Activated naive CD4-positive, alpha-beta T cell treated with anti-CD3 and anti-CD28 coated beads, Interleukin-2, amount 50 U/mL, for 16 hours (primary cell): Measurements from ENCODE around the gene USP24.

Experiments
- DNase-seq: peaks from one replicate; pipeline ENCODE4 v3.0.0-alpha.2; 2020

The USP24 gene

GRCh38 chr1:55051169-55051568 lies 164.0 kb downstream of the USP24 start:
- no peak for DNase-seq

DNA sequence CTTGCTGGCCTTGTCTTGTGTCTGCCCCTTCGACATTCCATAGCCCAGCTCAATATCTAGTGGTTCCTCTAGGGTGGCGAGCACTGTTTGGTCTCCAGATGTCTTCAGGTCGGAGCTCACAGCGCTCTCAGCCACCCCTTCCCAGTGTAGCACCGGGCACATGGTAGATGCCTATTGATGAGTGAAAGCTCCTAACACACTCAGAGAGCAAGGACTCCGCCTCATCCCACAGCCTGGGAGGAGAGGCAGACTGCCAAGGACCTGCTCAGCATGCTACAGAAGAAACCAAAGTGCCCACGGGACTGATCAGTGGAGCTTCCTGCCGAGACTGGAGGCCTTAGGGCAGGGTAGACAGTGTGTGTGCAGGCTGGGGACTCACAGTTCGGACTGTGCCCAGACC lies 164.9 kb downstream of the USP24 start:
- DNase-seq: no peak

DNA sequence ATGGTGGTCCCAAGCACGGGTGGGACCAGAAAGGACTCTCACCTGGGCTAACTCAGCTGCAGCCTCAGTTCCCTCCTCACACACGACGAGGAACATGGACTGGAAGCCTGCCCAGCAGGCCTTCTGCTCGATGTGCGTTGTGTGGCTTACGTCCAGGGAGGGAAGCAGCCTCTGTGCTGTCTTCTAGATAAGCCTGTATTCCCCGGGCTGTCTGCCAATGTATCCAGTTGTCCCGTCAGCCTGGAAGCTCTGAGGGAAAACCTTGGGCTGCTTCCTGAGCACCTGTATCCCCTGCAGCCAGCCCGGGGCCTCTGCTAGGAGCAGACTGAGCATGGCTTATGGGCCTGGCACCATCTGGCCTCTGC lies 165.3 kb downstream of the USP24 start:
- DNase-seq: no peak

- no peak for DNase-seq
Measured at GRCh38 chr1:55049271-55049913, 165.8 kb downstream of the USP24 start.

DNA sequence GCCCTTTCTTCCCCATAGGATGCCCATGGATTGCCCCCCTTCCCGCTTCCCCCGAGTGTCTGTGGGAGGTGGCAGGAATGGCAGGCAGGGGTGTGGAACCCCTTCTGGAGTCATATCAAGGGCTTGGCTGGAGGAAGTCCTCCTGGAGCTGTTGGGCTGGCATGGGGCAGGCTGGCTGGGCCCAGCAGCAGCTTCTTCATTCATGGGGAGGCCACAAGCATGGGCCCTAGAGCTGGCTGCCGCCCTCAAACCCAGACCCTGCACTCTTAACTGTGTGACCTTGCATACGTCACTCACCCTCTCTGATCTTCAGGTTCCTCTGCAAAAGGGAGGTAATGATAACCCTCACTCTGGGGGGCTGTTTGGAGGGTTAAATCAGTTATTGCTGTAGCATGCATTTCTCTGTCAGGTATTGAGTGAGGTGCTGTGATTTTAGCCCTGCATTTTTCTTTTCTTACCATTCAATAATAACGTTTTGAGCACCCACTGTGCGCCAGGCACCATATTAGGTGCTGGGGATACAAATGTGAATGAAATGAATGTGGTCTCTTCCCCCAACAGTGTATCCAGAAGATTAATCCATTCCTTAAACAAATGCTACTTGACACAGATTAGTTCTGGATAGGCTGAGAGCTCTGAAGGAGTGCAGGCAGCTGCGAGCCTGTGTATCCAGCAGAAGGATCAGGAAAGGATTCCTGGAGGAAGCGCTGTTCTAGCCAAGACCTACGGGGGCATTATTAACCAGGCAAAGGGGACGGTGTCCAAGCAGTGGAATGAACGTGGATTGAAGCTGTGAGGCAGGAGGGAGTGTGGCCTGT lies 166.5 kb downstream of the USP24 start:
- no peak for DNase-seq

- no peak for DNase-seq
Measured at GRCh38 chr1:55047611-55048010, 167.6 kb downstream of the USP24 start.

DNA sequence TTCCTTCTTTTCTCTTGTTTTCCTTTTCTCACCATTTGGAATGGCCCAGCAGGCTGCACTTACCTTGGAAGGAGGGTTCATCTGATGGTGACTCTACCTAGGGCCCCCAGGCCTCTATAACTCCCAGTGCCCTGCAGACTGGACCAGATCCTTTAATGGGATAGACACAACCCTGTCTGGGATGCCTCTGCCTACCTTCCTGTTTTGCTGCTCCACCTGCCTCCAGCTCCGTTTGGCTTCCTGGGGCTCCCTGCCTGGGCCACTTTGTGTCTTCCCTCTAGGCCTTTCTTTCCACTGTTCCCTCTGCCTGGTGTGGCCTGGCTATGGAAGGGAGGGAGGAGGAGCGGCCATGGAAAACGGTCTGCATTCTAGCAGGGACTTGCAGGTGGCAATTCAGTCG lies 168.3 kb downstream of the USP24 start:
- DNase-seq: no peak

GRCh38 chr1:55045430-55045829 lies 169.7 kb downstream of the USP24 start:
- DNase-seq: no peak

DNA sequence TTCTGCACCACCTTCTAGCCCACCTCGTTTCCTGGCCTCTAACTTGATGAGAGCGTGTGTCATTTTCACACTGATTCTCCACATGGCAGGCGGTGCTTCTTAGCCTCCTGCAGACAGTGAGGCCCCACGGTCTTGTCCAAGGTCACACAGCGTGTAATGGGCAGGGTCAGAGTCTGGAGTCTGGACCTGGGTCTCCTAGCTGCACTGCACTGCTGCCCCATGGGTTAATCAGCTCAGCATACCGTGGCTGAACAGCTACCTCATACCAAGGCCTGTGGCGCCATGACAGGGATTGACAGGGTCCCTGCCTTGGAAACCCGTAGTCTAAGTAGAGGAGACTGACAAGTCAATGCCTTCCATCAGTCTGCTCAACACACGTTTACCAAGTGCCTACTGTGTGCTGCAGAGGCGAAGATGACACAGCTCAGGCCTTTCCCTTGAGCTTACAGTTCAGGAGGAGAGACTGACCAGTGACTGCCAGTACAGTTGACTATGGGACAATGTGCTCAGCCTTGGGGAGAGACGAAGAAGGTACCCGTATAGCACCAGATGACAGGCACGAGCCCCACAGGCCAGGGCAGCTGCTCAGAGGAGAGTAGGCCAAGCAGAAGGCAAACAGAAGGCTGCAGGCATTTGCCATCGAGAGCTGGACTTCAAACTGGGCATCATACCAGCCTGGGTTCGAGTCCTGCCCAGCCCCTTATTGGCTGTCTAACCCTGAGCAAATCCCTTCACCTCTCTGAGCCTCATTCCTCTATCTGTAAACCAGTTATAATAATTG lies 170.4 kb downstream of the USP24 start:
- no peak for DNase-seq

DNA sequence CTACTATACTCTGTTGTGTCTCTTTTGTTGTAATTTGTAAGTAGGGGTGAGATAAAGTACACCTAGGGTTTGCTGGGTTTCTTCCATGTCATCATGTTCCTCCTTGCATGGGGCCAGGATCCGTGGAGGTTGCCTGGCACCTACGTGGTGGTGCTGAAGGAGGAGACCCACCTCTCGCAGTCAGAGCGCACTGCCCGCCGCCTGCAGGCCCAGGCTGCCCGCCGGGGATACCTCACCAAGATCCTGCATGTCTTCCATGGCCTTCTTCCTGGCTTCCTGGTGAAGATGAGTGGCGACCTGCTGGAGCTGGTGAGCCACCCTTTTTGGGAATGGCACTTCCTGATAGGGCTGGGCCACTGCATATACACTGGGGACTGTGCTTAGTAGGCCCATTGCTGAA lies 171.4 kb downstream of the USP24 start:
- no peak for DNase-seq

- no peak for DNase-seq
Measured at GRCh38 chr1:55043011-55043410, 172.2 kb downstream of the USP24 start.

GRCh38 chr1:55041613-55042012 lies 173.6 kb downstream of the USP24 start:
- no peak for DNase-seq

DNA sequence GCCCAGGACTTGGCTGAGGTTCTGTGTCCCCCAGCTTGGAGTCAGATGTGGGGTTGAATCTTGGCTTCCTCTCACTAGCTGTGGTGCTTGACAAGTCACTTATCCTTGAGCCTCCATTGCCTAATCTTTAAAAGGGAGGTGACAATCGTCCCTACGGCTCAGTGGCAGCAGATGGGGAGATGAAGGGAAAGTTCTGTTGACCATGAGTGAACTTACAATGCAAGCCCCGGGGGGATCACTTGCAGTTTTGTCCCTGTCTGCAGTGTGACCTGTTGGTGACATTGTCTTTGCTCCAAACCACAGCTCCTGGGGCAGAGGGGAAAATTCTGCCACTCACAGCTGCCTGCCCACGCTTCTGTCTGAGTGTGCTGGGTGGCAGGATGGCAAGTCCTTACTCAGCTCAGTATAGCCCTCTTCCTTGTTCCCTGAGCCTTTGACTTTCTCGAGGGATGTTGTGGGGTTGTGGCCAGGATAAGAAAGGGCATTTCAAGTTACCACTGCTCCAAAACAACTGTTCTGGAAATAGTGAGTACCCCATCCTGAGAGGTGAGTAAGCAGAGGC lies 174.2 kb downstream of the USP24 start:
- DNase-seq: no peak

DNA sequence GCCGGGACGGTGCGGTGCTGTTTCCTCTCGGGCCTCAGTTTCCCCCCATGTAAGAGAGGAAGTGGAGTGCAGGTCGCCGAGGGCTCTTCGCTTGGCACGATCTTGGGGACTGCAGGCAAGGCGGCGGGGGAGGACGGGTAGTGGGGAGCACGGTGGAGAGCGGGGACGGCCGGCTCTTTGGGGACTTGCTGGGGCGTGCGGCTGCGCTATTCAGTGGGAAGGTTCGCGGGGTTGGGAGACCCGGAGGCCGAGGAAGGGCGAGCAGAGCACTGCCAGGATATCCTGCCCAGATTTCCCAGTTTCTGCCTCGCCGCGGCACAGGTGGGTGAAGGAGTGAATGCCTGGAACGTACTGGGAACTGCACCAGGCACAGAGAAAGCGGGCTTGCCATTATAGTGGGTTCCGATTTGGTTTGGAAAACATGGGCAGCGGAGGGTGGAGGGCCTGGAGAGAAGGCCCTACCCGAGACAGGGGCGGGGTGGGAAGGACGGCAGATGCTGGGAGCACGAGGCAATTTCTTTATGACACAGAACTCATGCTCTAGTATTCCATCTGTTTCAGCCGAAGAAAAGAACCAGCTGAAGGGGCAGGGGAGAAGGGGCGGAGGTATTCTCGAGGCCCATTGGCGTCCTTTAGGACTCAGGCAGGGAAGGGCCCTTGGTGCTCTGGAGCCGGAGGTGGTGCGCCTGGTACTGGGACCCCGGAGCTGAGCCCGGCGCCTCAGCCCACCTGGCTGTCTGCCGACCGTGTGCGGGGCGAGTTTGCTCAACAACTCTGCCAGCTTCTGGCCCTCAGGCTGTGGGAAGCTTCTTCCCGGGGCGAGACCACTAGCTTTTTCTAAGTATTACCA lies 174.9 kb downstream of the USP24 start:
- no peak for DNase-seq

DNA sequence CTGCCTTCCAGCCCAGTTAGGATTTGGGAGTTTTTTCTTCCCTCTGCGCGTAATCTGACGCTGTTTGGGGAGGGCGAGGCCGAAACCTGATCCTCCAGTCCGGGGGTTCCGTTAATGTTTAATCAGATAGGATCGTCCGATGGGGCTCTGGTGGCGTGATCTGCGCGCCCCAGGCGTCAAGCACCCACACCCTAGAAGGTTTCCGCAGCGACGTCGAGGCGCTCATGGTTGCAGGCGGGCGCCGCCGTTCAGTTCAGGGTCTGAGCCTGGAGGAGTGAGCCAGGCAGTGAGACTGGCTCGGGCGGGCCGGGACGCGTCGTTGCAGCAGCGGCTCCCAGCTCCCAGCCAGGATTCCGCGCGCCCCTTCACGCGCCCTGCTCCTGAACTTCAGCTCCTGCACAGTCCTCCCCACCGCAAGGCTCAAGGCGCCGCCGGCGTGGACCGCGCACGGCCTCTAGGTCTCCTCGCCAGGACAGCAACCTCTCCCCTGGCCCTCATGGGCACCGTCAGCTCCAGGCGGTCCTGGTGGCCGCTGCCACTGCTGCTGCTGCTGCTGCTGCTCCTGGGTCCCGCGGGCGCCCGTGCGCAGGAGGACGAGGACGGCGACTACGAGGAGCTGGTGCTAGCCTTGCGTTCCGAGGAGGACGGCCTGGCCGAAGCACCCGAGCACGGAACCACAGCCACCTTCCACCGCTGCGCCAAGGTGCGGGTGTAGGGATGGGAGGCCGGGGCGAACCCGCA lies 175.7 kb downstream of the USP24 start, which contains the start of gene PCSK9:
Gene PCSK9 (plus strand): TSS at position 207 of the 741 bp plus-strand sequence. CDS start 290 bp downstream, at position 497.
- DNase-seq: no peak

DNA sequence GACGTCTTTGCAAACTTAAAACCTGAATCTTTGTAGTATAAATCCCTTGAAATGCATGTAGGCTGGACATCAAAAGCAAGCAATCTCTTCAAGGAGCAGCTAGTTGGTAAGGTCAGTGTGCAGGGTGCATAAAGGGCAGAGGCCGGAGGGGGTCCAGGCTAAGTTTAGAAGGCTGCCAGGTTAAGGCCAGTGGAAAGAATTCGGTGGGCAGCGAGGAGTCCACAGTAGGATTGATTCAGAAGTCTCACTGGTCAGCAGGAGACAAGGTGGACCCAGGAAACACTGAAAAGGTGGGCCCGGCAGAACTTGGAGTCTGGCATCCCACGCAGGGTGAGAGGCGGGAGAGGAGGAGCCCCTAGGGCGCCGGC lies 176.2 kb downstream of the USP24 start:
- DNase-seq: no peak

DNA sequence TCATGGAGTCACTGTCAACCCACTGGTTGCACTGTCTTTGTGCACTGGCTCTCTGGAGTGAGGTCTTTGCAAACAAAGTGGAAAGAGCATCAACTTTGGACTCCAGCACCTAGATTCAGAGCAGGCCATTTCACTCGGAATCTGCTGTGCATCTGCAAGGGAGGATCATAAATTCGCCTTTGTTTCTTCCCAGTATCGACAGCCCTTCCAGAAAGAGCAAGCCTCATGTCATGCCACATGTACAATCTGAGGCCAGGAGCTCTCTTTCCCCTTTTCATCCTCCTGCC lies 176.7 kb downstream of the USP24 start:
- DNase-seq: no peak

DNA sequence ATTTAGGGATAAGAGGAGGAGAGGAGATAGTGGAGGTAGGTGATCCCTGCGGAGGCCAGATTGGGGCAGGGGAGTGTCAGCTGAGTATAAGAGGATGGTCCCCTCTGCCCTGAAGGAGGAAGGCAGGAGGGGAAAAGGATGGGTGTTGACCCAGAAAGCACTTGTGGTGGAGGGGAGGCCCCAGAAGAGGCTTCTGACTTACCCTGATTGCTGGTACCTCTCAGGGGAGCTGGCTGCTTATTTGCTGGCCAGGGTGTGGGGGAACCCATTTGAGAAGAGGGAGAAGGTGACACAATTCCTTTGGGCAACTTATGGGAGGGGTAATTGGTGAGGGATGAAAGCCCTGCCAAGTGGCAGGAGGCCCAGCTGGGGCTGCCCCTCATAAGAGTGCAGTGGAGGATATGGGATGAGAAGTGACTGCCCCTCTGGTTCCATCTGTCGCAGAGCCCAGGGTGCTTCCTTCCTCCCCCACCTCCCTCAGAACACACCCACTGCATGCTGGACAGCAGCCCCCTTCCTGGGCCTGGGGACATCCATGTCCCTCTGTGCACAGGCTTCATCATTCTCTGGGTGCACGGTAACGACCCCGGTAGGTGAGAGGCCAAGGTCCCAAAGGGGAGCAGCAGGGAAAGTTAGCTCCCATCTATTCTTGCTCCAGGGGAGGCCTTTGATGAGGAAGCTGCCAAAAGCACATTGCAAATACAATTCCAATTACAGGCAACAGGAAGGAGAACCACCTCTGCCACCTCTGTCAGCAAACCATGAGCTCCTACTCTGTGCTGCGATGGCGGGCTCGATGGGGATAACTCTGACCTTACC lies 177.2 kb downstream of the USP24 start:
- no peak for DNase-seq

GRCh38 chr1:55035904-55036303 lies 179.3 kb downstream of the USP24 start:
- no peak for DNase-seq

DNA sequence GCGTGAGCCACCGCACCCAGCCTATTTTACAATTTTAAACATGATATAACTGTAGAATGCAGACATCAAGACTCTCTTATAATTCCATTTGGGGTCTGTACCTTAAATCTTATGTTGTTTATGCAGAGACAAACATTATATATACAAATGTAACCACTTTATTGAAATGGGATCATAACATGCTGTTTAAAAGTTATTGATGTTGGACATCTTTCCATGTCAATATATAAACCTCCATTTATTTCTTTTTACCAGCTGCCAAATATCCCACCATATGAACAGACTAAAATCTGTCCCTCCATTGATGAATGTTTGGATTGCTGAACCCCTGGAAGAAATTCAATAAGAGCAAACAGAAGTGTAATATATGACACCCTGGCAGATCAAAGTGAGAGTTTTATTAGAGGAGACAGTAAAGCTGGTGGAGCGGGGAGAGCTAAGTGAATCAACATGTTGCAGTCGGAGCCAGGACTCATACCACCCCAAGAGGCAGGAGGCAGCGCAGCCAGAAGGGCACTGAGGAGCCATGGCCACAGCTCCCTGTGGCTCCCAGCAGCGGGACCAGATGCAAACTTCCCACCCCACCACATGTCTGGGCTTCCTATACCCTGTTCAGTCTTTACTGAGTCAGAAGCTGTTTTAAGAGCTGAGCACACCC lies 180.6 kb downstream of the USP24 start:
- no peak for DNase-seq

DNA sequence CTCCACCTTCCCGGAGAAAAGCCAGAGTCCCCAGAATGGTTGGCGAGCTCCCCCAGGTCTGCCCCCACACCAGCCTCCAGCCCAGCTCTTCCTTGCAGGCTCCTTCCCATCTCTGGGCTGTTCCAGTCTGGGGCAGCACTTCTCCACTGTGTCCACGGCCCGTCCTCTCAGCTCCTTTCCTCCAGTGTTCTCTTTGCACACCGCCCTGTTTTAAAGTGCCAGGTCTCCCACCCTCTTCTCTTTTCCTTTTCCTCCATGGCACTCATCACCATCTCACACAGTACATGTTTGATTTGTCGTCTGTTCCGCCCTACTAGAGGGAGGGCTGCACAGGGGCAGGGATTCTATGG lies 181.9 kb downstream of the USP24 start:
- DNase-seq: no peak
